Ureter (tissue), 1 donor: ENCODE measurements around the gene RAC2. TPM values are rescaled to one million over a fixed set of nuclear protein-coding genes. Genes with fewer than 3 reads are reported as not detected.

Experiments used
- DNase-seq: peaks from one replicate; pipeline ENCODE4 v3.0.0-alpha.2; 2020; ENCODE audit warnings: low spot score
- total RNA-seq: library from RNA; stranded (reverse); gene quantifications from one replicate; pipeline ENCODE4 v1.2.4, GENCODE V29; 2023
- donor health status: DM: yes; HTN: yes; CAD: no.

Gene RAC2
- total RNA-seq, 1 donor from 2014 or later: 30.4 TPM

- no peak for DNase-seq
These were observed 55.1 kb downstream of the RAC2 start for GRCh38 chr22:37188901-37189466.

- DNase-seq: no peak
These were observed 55.9 kb downstream of the RAC2 start, which contains the start of gene C1QTNF6 for GRCh38 chr22:37187891-37188761. Gene C1QTNF6, minus strand, starts transcription at chr22:37188247. Its CDS starts 34 bp downstream, at chr22:37188213.

GRCh38 chr22:37187552-37187890 lies 56.5 kb downstream of the RAC2 start:
- no peak for DNase-seq

- no peak for DNase-seq
These were observed 57.0 kb downstream of the RAC2 start for GRCh38 chr22:37186997-37187522.

GRCh38 chr22:37186228-37186996 lies 57.7 kb downstream of the RAC2 start:
- DNase-seq: no peak

- no peak for DNase-seq
These were observed 58.3 kb downstream of the RAC2 start for GRCh38 chr22:37185646-37186227.

- no peak for DNase-seq
These were observed 59.1 kb downstream of the RAC2 start for GRCh38 chr22:37184816-37185541.

GRCh38 chr22:37184380-37184755 lies 59.7 kb downstream of the RAC2 start:
- DNase-seq: no peak

- no peak for DNase-seq
These were observed 60.4 kb downstream of the RAC2 start for GRCh38 chr22:37183432-37184379.

- DNase-seq: no peak
These were observed 61.2 kb downstream of the RAC2 start for GRCh38 chr22:37182949-37183245.

- DNase-seq: no peak
These were observed 61.7 kb downstream of the RAC2 start for GRCh38 chr22:37182101-37182948.

GRCh38 chr22:37181681-37182080 lies 62.4 kb downstream of the RAC2 start:
- DNase-seq: no peak

GRCh38 chr22:37180531-37181231 lies 63.4 kb downstream of the RAC2 start:
- DNase-seq: no peak

GRCh38 chr22:37179622-37180420 lies 64.2 kb downstream of the RAC2 start:
- DNase-seq: no peak

GRCh38 chr22:37179126-37179470 lies 65.0 kb downstream of the RAC2 start:
- DNase-seq: no peak

GRCh38 chr22:37178350-37179125 lies 65.5 kb downstream of the RAC2 start:
- no peak for DNase-seq

GRCh38 chr22:37177755-37178154 lies 66.3 kb downstream of the RAC2 start:
- no peak for DNase-seq
